SJCRH30 (cell line): Measurements from ENCODE around the gene AP4E1. TPM values are rescaled to one million over a fixed set of nuclear protein-coding genes. Genes with fewer than 3 reads are reported as not detected.
"Not testable (repeated sequence)": the region's sequence is repeated elsewhere in the genome, so short reads cannot be mapped to it uniquely, and the experiment has no call there.

Experiments used
- DNase-seq, 2 experiments: peaks; one replicate each; pipeline ENCODE4 v3.0.0-alpha.2; 2015 to 2020
- H3K27ac ChIP-seq: fragments of 250-450 bp; sonication (Bioruptor Pico); 2 replicates; pipeline ENCODE4 v1.5.1; 2020; ENCODE audit warnings: mild to moderate bottlenecking, moderate library complexity
- H3K27me3 ChIP-seq: fragments of 250-450 bp; sonication (Bioruptor Pico); 2 replicates; pipeline ENCODE4 v1.5.1; 2020; ENCODE audit warnings: mild to moderate bottlenecking, moderate library complexity
- H3K36me3 ChIP-seq: fragments of 250-450 bp; sonication (Bioruptor Pico); 2 replicates; pipeline ENCODE4 v1.5.1; 2020; ENCODE audit warnings: mild to moderate bottlenecking, moderate library complexity
- H3K4me1 ChIP-seq: fragments of 250-450 bp; sonication (Bioruptor Pico); 2 replicates; pipeline ENCODE4 v1.5.1; 2020; ENCODE audit warnings: mild to moderate bottlenecking, moderate library complexity
- H3K4me3 ChIP-seq: fragments of 250-450 bp; sonication (Bioruptor Pico); 2 replicates; pipeline ENCODE4 v1.5.1; 2020; ENCODE audit warnings: mild to moderate bottlenecking, moderate library complexity
- H3K9me3 ChIP-seq: fragments of 250-450 bp; sonication (Bioruptor Pico); replicated peaks from 2 replicates; pipeline ENCODE4 v1.5.1; 2020; ENCODE audit warnings: mild to moderate bottlenecking, moderate library complexity
- total RNA-seq: library from RNA; depleted of rRNA; stranded (reverse); fragments of >200 nt; shearing (Covaris generic); gene quantifications from 2 replicates; pipeline ENCODE4 v1.2.3, GENCODE V29; 2014

The AP4E1 gene
- total RNA-seq, 1 experiment from 2014 or later, result 11.4 TPM

DNA sequence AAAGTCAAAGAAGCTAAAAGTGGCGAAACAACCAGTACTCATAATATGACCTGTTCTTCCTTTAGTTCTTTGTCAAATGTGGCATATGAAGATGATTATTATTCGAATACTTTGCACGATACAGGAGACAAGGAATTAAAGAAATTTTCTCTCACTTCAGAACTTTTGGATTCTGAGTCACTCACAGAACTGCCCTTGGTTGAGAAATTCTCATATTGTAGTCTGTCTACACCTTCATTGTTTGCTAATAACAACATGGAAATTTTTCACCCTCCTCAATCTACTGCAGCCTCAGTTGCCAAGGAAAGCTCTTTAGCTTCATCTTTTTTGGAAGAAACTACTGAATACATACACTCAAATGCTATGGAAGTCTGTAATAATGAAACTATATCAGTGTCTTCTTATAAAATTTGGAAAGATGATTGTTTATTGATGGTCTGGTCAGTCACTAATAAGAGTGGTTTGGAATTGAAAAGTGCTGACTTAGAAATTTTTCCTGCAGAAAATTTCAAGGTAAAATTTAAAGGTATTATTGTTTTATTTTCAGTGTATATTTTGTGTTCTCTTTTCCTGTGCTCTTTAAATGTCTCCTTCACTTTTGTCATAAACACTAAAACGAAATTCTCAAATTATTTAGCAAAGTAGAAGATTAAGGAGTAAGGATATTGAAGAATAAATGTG is 89.0 kb downstream of the AP4E1 start:
- Histone ChIP-seq H3K27ac (no peak overlapping the region), H3K9me3 (no peaks in the 10 kb centered on the region), H3K27me3 (no peaks in the 10 kb centered on the region), H3K4me3 (no peak overlapping the region), H3K4me1 (no peaks in the 10 kb centered on the region), H3K36me3 (peaks cover 6% of the 10 kb centered on the region; the same call in 1 of the 2 replicates)
- DNase-seq, result no peak

GRCh38 chr15:51004103-51004551 is 95.6 kb downstream of the AP4E1 start:
- DNase-seq, result no peak
- Histone ChIP-seq H3K4me3 (no peak overlapping the region), H3K9me3 (no peaks in the 10 kb centered on the region), H3K27me3 (no peaks in the 10 kb centered on the region), H3K27ac (no peak overlapping the region), H3K4me1 (no peaks in the 10 kb centered on the region), H3K36me3 (peaks cover 6% of the 10 kb centered on the region; the same call in 1 of the 2 replicates)

DNA sequence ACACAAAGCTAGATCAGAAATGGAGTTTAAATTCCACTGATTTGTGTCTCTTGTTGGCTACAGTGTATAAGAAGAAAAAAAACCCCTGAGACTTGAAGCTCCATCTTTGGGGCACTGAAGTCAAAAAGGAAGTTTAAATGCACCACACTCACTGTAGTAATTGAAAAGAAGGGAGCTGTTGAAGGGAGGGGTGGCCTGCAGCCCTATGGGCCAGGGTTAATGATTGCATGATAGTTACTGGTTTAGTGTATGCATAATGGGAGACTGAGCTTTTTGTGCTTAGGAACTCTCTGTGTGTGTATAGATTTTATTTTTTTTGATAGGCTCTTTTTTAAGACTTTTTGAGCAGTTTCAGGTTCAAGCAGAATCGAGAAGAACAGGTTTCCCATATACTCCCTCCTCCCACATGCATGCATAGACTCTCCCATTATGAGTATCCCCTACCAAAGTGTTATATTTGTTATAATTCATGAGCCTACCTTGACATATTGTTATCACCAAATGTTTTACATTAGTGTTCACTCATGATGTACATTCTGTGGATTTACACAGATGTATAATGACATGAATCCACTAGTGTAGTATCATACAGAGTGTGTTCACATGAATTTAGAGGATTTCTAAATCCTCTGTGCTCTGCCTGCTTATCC is 98.0 kb downstream of the AP4E1 start:
- Histone ChIP-seq H3K36me3 (peaks cover 1% of the 10 kb centered on the region; the same call in 1 of the 2 replicates), H3K9me3 (no peaks in the 10 kb centered on the region), H3K4me3 (no peak overlapping the region), H3K27ac (no peak overlapping the region), H3K4me1 (no peaks in the 10 kb centered on the region), H3K27me3 (no peaks in the 10 kb centered on the region)
- no peak for DNase-seq

GRCh38 chr15:51007131-51007666 is 98.7 kb downstream of the AP4E1 start:
- H3K4me3 ChIP-seq, result no peak overlapping the region

GRCh38 chr15:51011212-51011611 is 102.7 kb downstream of the AP4E1 start:
- Histone ChIP-seq H3K9me3 (no peaks in the 10 kb centered on the region), H3K27me3 (no peaks in the 10 kb centered on the region), H3K36me3 (no peaks in the 10 kb centered on the region), H3K27ac (no peak overlapping the region), H3K4me1 (no peaks in the 10 kb centered on the region), H3K4me3 (no peak overlapping the region)
- DNase-seq, result no peak

More at GRCh38 chr15:51007131-51007666, 98.7 kb downstream of the AP4E1 start:
- Histone ChIP-seq H3K36me3 (no peaks in the 10 kb centered on the region), H3K4me1 (no peaks in the 10 kb centered on the region), H3K9me3 (no peaks in the 10 kb centered on the region), H3K27me3 (no peaks in the 10 kb centered on the region), H3K27ac (no peak overlapping the region)
- no peak for DNase-seq

DNA sequence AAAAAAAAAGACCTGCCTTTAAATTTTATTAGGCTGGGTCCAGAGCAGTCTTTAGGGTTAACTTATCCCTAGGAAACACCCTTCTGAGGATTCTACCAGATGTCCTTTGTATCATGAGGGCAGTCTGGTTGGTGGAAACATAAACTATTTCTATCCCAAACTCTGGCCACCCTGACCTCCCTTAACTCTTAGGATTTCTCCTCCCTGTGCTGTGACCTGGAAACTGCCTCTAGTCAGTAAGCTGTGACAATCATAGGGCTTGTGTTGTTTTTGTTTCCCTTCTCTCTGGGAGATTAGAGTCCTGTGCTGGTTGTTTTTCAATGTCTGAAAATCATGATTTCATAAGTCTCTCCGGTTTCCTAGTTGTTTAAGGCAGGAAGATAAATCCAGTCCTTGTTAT is 108.1 kb downstream of the AP4E1 start:
- H3K27ac ChIP-seq, result no peak overlapping the region
- no peak for DNase-seq
- no peaks in the 10 kb centered on the region for H3K4me1 ChIP-seq
- no peaks in the 10 kb centered on the region for H3K9me3 ChIP-seq
- H3K27me3 ChIP-seq, result no peaks in the 10 kb centered on the region
- no peak overlapping the region for H3K4me3 ChIP-seq
- no peaks in the 10 kb centered on the region for H3K36me3 ChIP-seq

DNA sequence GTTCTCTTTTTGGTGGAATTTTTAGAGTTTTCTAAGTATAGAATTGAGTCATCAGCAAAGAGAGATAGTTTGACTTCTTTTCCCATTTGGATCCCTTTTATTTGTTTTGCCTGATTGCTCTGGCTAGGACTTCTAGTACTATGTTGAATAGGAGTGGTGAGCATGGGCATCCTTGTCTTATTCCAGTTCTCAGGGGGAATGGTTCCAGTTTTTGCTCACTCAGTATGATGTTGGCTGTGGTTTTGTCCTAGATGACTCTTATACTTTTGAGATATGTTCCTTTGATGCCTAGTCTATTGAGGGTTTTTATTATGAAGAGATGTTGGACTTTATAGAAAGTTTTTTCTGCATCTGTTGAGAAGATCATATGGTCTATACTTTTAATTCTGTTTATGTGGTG is 113.7 kb downstream of the AP4E1 start:
- no peaks in the 10 kb centered on the region for H3K27me3 ChIP-seq
- no peak overlapping the region for H3K27ac ChIP-seq
- H3K36me3 ChIP-seq, result no peaks in the 10 kb centered on the region
- no peak overlapping the region for H3K4me3 ChIP-seq
- H3K9me3 ChIP-seq, result no peaks in the 10 kb centered on the region
- DNase-seq, result no peak
- no peaks in the 10 kb centered on the region for H3K4me1 ChIP-seq

- H3K27ac ChIP-seq, result no peak overlapping the region
- no peak for DNase-seq
Measured at GRCh38 chr15:51023499-51023898, 115.0 kb downstream of the AP4E1 start.

GRCh38 chr15:51024735-51025453 is 116.4 kb downstream of the AP4E1 start:
- H3K9me3 ChIP-seq, result no peaks in the 10 kb centered on the region
- no peaks in the 10 kb centered on the region for H3K4me1 ChIP-seq
- no peak for DNase-seq
- no peak overlapping the region for H3K4me3 ChIP-seq
- no peaks in the 10 kb centered on the region for H3K36me3 ChIP-seq
- H3K27me3 ChIP-seq, result no peaks in the 10 kb centered on the region
- H3K27ac ChIP-seq, result no peak overlapping the region

More at GRCh38 chr15:51023499-51023898, 115.0 kb downstream of the AP4E1 start:
- no peaks in the 10 kb centered on the region for H3K9me3 ChIP-seq
- H3K4me1 ChIP-seq, result no peaks in the 10 kb centered on the region
- H3K36me3 ChIP-seq, result no peaks in the 10 kb centered on the region
- H3K4me3 ChIP-seq, result no peak overlapping the region
- H3K27me3 ChIP-seq, result no peaks in the 10 kb centered on the region

GRCh38 chr15:51025454-51025846 is 117.0 kb downstream of the AP4E1 start:
- Histone ChIP-seq H3K4me1 (no peaks in the 10 kb centered on the region), H3K9me3 (no peaks in the 10 kb centered on the region), H3K36me3 (no peaks in the 10 kb centered on the region), H3K27ac (no peak overlapping the region), H3K27me3 (no peaks in the 10 kb centered on the region), H3K4me3 (no peak overlapping the region)
- DNase-seq, result no peak

DNA sequence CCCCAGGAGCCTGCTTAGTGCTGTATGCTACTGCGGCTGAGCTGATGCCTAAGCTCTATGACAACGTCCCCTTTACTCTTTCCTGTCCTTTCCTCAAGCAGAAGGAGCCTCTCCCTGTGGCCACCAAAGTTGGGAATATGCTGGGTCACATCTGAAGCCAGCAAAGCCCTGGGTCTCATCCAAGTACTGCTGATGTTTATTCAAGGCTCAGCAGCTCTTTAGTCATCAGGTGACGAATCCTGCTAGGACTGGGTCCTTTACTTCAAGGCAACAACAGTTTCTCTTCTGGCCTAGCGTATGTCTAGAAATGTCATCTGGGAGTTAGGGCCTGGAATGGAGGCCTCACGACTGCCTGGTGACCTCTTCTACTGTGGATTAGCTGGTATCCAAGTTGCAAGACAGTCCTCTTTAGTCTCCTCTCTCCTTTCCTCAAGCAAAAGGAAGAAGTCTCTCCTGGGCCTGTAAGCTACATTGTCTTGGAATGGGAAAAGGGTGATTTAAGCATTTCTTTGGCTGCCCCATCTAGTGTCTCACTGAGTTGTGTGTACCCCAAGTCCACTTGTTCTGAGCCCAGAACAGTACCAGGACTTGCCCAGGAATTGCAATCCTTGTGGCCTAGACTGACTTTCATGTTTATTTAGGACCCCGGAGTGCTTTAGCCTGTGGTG is 122.3 kb downstream of the AP4E1 start:
- DNase-seq, result no peak

GRCh38 chr15:51037474-51037873 is 129.0 kb downstream of the AP4E1 start:
- not testable (repeated sequence) for H3K9me3 ChIP-seq, H3K36me3 ChIP-seq, H3K27me3 ChIP-seq, DNase-seq, H3K27ac ChIP-seq, H3K4me1 ChIP-seq
- H3K4me3 ChIP-seq, result peak overlapping the region; percentile 50

More for the DNA sequence above, 122.3 kb downstream of the AP4E1 start:
- H3K4me3 ChIP-seq, result no peak overlapping the region
- no peaks in the 10 kb centered on the region for H3K9me3 ChIP-seq
- no peaks in the 10 kb centered on the region for H3K36me3 ChIP-seq
- H3K4me1 ChIP-seq, result no peaks in the 10 kb centered on the region
- H3K27ac ChIP-seq, result no peak overlapping the region
- H3K27me3 ChIP-seq, result no peaks in the 10 kb centered on the region

DNA sequence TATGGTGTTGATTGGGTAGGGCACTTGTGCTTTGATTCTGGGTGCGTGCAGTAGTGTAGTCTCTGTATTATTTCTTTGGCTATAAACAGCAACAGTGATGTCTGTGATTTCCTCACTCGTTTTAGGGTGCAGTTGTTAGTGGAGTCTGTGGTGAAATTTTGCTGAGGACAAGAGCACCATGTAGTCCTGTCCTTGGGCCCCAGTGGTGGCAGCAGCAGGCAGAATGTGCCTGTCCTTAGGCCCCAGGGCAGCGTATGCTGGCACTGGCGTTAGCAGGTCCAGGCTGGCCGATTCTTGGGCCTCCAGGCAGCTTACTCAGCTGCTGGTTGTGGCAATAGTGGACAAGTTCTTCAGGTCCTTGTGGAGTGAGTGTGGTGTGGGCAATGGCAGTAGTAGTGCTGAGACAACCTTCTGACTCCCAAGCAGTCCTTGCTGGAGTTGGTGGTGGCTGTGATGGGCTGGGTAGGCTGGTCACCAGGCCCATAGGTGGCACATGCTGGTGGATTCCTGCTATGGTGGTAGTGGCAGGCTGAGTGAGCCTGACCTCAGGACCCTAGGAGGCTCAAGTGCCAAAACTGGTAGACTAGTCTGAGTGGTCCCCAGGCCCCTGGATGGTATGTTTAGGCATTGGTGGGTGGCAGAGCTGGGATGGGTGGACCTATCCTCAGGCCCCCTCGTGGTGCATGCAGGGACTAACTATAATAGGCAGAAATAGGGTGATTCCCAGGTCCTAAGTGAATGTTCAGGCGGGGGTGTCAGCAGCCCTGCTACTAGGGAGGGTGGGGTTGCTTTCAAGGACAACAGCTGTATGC is 129.9 kb downstream of the AP4E1 start:
- H3K4me3 ChIP-seq, result peak overlapping the region; percentile 50; the same call in 1 of the 2 replicates
- H3K4me1 ChIP-seq, result no peaks in the 10 kb centered on the region
- no peak overlapping the region for H3K27ac ChIP-seq
- no peaks in the 10 kb centered on the region for H3K36me3 ChIP-seq
- no peaks in the 10 kb centered on the region for H3K27me3 ChIP-seq
- no peaks in the 10 kb centered on the region for H3K9me3 ChIP-seq
- DNase-seq, result no peak

GRCh38 chr15:51038974-51039319 is 130.5 kb downstream of the AP4E1 start:
- H3K36me3 ChIP-seq, result no peaks in the 10 kb centered on the region
- no peaks in the 10 kb centered on the region for H3K4me1 ChIP-seq
- DNase-seq, result no peak
- H3K9me3 ChIP-seq, result no peaks in the 10 kb centered on the region
- no peaks in the 10 kb centered on the region for H3K27me3 ChIP-seq
- no peak overlapping the region for H3K4me3 ChIP-seq
- H3K27ac ChIP-seq, result no peak overlapping the region
